GM12878 (cell line): ENCODE data around the gene FAR1. TPM values are rescaled to one million over a fixed set of nuclear protein-coding genes. Genes with fewer than 3 reads are reported as not detected.

Experiments
- BHLHE40 ChIP-seq, 2 experiments: fragments of 450-650 bp in 1 of 2; IDR thresholded peaks; 2 replicates each; pipeline ENCODE4 v1.6.1; 2011 to 2017; ENCODE audit warnings: low read depth in 2 of 2, borderline replicate concordance in 1 of 2, improper control_type of control experiment in 1 of 2, low read length in 1 of 2, mild to moderate bottlenecking in 1 of 2
- CHD2 ChIP-seq: IDR thresholded peaks from 2 replicates; pipeline ENCODE4 v1.6.1; 2011; ENCODE audit warnings: low read depth, low read length, improper control_type of control experiment, borderline replicate concordance
- ETV6 ChIP-seq, 2 experiments: fragments of 450-650 bp in 1 of 2; IDR thresholded peaks in 1 of 2; conservative IDR thresholded peaks in 1 of 2; 2 replicates each; pipeline ENCODE4 v1.6.1; 2014; ENCODE audit warnings: antibody characterized with exemption in 1 of 2, borderline replicate concordance in 1 of 2, low read depth in 1 of 2, mild to moderate bottlenecking in 1 of 2, moderate library complexity in 1 of 2
- HDAC6 ChIP-seq: fragments of 200-600 bp; sonication (generic); IDR thresholded peaks from one replicate; pipeline ENCODE4 v1.8.0; 2017; ENCODE audit warnings: antibody characterized with exemption; ENCODE audit not compliant: unreplicated experiment
- JUNB ChIP-seq: IDR thresholded peaks from 2 replicates; pipeline ENCODE4 v1.6.1; 2016; ENCODE audit warnings: antibody characterized with exemption, mild to moderate bottlenecking
- MYC ChIP-seq: IDR thresholded peaks from 2 replicates; pipeline ENCODE4 v1.6.1; 2011; ENCODE audit warnings: mild to moderate bottlenecking, low read length, moderate library complexity, inconsistent platforms; ENCODE audit not compliant: insufficient read depth, insufficient replicate concordance, insufficient read length, severe bottlenecking
- PAX5 ChIP-seq: IDR thresholded peaks from 2 replicates; pipeline ENCODE4 v1.6.1; 2011; ENCODE audit warnings: low read depth, low read length, borderline replicate concordance
- PRDM15 ChIP-seq: fragments of 450-650 bp; formaldehyde crosslinking; IDR thresholded peaks from 2 replicates; pipeline ENCODE4 v1.4.0; 2020; ENCODE audit warnings: mild to moderate bottlenecking, moderate library complexity
- YBX1 ChIP-seq: fragments of 450-650 bp; IDR thresholded peaks from 2 replicates; pipeline ENCODE4 v1.6.1; 2016; ENCODE audit warnings: antibody characterized with exemption
- ZBTB40 ChIP-seq: fragments of 450-650 bp; IDR thresholded peaks from 2 replicates; pipeline ENCODE4 v1.6.1; 2016; ENCODE audit warnings: mild to moderate bottlenecking, moderate library complexity, borderline replicate concordance
- polyA plus RNA-seq, 11 experiments: library from polyadenylated mRNA; depleted of rRNA in 4 of 11; unstranded in 6 of 11; stranded (reverse) in 5 of 11; fragments of >200 nt; fragmentation: Nextera tagmentation in 4 of 11; fragmentation: Illumina TruSeq in 1 of 11; extraction: Ambion mirVana in 4 of 11; extraction: Trizol in 1 of 11; gene quantifications; 1 replicate in 1 of 11; 2 replicates in 10 of 11; pipeline versions ENCODE4 v1.2.1 to v1.2.3, GENCODE V29; 2011 to 2016; ENCODE audit warnings: inconsistent platforms in 2 of 11, missing spikeins in 2 of 11, low read depth in 1 of 11
- total RNA-seq, 4 experiments: library from RNA; depleted of rRNA in 3 of 4; stranded (reverse); fragments of >200 nt in 3 of 4; fragmentation: Illumina TruSeq in 1 of 4; extraction: Trizol in 1 of 4; gene quantifications; 2 replicates each; pipeline versions ENCODE4 v1.2.1 to v1.2.3, GENCODE V29; 2013 to 2021

Gene FAR1
- total and polyA plus RNA-seq, 10 of the 15 experiments (the other 5 are each of a cell fraction or from before 2014, with no cell fraction given) = 10.1 to 73.9 (median 30.8) TPM

- no peak for TF ChIP-seq PRDM15
- TF ChIP-seq BHLHE40 (IDR thresholded peaks at IDR 0.05; ENCODE audit: borderline replicate concordance in 1 of 2, low read depth in 2 of 2, low read length in 1 of 2) = no peak
- no peak for TF ChIP-seq JUNB
- TF ChIP-seq ZBTB40 = no peak
- no peak for TF ChIP-seq ETV6 (conservative IDR thresholded peaks at IDR 0.05 in 1 of 2, IDR thresholded peaks at IDR 0.05 in 1 of 2; ENCODE audit: borderline replicate concordance in 1 of 2, low read depth in 1 of 2)
- TF ChIP-seq PAX5 = no peak
- no peak for TF ChIP-seq YBX1
- no peak for TF ChIP-seq MYC
- no peak for TF ChIP-seq CHD2
- TF ChIP-seq HDAC6 = no peak
- TF ChIP-seq, all 136 proteins: peak for 0
Measured at GRCh38 chr11:13647391-13647790, 21.1 kb upstream of the FAR1 start (continued).
